ENCODE results near the gene MCCD1. TPM values are rescaled to one million over a fixed set of nuclear protein-coding genes. Genes with fewer than 3 reads are reported as not detected.

MCCD1 gene
- total RNA-seq, 4 donors from 2014 or later = not detected

DNA sequence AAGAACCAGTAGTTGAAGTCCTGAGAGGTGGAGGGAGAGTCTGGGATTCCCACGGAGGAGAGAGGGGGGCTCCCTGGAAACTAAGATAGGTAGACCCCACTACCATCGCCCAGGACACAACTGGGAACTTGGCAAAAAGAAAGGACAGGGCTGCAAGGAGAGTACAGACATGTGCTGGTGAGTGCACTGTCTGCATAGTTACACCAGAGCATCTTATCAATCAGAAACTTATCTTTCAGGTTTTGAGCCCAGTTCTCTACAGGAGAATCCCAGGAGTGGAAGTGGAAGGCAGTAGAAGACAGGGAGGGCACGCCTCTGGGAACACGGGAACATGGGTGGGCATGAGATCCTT, 30.8 kb downstream of the MCCD1 start:
- H3K4me3 ChIP-seq = no peak overlapping the region
- TF ChIP-seq, protein P1, sequence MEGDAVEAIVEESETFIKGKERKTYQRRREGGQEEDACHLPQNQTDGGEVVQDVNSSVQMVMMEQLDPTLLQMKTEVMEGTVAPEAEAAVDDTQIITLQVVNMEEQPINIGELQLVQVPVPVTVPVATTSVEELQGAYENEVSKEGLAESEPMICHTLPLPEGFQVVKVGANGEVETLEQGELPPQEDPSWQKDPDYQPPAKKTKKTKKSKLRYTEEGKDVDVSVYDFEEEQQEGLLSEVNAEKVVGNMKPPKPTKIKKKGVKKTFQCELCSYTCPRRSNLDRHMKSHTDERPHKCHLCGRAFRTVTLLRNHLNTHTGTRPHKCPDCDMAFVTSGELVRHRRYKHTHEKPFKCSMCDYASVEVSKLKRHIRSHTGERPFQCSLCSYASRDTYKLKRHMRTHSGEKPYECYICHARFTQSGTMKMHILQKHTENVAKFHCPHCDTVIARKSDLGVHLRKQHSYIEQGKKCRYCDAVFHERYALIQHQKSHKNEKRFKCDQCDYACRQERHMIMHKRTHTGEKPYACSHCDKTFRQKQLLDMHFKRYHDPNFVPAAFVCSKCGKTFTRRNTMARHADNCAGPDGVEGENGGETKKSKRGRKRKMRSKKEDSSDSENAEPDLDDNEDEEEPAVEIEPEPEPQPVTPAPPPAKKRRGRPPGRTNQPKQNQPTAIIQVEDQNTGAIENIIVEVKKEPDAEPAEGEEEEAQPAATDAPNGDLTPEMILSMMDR (IDR thresholded peaks at IDR 0.05) = no peak
- no peak for TF ChIP-seq POLR2A (IDR thresholded peaks at IDR 0.05)
- H3K4me1 ChIP-seq = no peaks in the 10 kb centered on the region
- H3K27ac ChIP-seq = peak overlapping the region; percentile 51 to 55
- no peak for DNase-seq
- intact Hi-C loops (cut with DNase I; ENCODE audit: low total_unique reads) = no loop called here
- H3K27me3 ChIP-seq = no peaks in the 10 kb centered on the region
- no peaks in the 10 kb centered on the region for H3K9me3 ChIP-seq
- no peaks in the 10 kb centered on the region for H3K36me3 ChIP-seq

DNA sequence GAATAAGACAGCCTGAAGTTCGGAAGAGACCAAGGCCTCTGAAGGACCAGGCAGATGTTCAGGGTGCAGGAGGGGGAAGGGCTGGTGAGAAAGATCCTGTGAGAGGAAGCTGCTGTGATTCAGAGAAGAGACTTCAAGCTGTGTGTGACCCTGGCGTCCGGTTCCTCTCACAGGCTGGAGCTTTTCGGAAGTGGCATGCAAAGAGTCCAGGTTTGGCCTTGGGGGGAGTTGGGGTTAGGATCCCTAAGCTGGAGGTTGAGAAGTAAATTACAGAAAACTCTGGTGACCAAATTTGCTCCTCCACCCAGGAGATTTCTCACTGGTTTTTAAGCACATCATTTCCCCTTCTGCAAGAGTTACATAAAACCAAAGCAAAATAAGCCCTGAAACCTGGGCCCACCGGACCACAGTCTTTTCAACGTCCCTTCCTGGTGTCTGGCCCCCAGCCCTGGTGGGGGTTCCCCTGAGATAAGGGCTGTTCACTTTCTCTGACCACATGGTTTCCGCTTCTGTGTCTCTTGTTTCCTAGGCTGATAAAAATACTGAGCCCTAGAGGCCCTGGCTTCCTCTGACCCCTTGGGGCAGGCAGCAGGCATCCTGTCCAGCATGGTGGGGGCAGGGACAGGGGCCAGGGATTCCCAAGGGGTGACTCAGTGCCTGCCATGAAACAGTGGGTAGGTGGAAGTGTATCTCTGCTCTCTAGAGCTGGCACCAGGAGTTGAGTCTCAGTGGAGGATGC, 31.4 kb downstream of the MCCD1 start:
- no peaks in the 10 kb centered on the region for H3K27me3 ChIP-seq
- intact Hi-C loops (cut with DNase I; ENCODE audit: low total_unique reads) = no loop called here

DNA sequence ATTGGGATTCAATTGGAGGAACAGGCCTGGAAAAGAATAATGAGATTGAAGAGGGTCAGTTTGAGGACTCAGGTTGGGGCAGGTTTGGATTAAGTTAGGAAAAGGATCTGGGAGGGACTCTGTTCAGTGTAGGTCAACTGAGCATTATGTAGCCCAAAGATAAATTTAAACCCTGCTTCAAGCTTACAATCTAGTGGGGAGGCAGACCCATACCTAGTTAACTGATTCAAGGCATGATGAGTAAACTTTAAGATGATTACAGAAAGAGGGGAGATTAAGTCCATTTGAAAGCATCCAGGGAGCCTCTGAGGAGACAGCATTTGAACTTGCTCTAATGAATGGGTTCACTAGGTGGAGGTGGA, 31.9 kb downstream of the MCCD1 start:
- Histone ChIP-seq H3K27me3 (no peaks in the 10 kb centered on the region), H3K4me3 (no peak overlapping the region), H3K9me3 (no peaks in the 10 kb centered on the region), H3K36me3 (no peaks in the 10 kb centered on the region), H3K27ac (peak overlapping the region; percentile 17 to 51), H3K4me1 (no peaks in the 10 kb centered on the region)
- no peak for DNase-seq
- TF ChIP-seq, protein P1 (IDR thresholded peaks at IDR 0.05) = no peak
- TF ChIP-seq POLR2A (IDR thresholded peaks at IDR 0.05) = no peak
- intact Hi-C loops (cut with DNase I; ENCODE audit: low total_unique reads) = no loop called here

More for the DNA sequence above, 31.4 kb downstream of the MCCD1 start:
- no peak overlapping the region for H3K4me3 ChIP-seq
- no peaks in the 10 kb centered on the region for H3K4me1 ChIP-seq
- peak in 1 of 2 donors; percentile 75 for DNase-seq
- TF ChIP-seq, protein P1 (IDR thresholded peaks at IDR 0.05) = no peak
- no peak for TF ChIP-seq POLR2A (IDR thresholded peaks at IDR 0.05)
- H3K36me3 ChIP-seq = no peaks in the 10 kb centered on the region
- no peaks in the 10 kb centered on the region for H3K9me3 ChIP-seq
- peak overlapping the region; percentile 17 to 51 for H3K27ac ChIP-seq

DNA sequence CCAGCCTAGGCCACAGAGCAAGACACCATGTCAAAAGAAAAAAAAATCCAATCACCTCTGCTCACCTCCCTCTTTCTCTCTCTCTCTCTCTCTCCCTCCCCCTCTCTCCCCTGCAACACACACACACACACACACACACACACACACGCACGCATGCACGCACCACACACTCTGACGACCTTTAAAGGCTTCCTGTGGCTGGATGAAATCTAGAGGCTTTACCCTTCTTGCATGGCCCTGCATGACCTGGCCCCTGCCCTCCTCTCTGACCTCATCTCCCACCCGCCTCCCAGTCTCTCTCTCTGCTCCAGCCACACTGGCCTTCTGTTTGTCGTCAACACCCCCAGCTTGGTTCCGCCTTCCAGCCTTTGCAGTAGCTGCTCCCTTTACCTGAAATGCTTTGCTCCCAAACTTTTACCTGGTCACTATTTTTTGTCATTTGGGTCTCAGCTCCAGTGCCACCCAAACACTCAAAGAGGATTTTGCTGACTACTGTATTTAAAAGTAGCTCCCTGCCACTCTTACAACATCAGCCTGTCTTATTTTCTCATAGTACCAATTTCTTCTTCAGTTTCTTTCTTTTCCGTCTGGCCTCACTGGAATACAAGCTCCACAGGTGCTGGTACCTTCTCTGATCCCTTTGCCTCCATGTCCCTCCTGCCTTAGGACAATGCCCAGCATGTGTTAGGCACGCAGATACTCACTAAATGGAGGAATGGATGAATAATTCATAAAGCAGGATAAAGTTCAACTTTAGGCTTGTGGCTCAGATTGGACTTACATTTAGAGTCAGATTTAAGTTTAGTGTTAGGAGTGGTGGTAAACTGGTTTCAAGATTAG, 39.0 kb downstream of the MCCD1 start:
- Histone ChIP-seq H3K4me3 (no peak overlapping the region), H3K9me3 (no peaks in the 10 kb centered on the region), H3K36me3 (no peaks in the 10 kb centered on the region), H3K4me1 (no peaks in the 10 kb centered on the region), H3K27ac (no peak overlapping the region), H3K27me3 (no peaks in the 10 kb centered on the region)
- TF ChIP-seq, protein P1 (IDR thresholded peaks at IDR 0.05) = no peak
- TF ChIP-seq POLR2A (IDR thresholded peaks at IDR 0.05) = no peak
- intact Hi-C loops (cut with DNase I; ENCODE audit: low total_unique reads) = no loop called here
- DNase-seq = no peak

DNA sequence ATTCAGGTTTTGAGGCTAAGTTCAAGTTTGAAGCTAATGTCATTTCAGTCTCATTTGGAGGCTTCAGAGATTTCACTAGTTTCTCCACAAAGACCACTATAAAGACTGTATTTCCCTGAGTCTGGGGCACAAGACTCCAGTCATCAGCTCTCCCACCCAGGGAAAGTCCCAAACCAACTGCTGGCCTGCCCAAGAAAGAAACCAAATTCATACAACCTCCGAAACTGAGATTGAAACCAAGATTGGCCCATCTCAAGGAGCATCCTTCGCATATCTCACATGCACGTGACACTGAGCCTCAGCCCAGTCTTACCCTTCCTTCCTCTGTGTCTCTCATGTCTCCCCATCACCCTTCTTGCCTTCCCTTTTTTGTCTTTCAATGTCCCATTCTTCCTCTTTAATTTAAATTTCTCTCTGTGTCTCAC, 39.8 kb downstream of the MCCD1 start:
- no peaks in the 10 kb centered on the region for H3K36me3 ChIP-seq
- no peaks in the 10 kb centered on the region for H3K9me3 ChIP-seq
- no peak overlapping the region for H3K27ac ChIP-seq
- no peak for DNase-seq
- intact Hi-C loops (cut with DNase I; ENCODE audit: low total_unique reads) = no loop called here
- no peaks in the 10 kb centered on the region for H3K4me1 ChIP-seq
- no peak overlapping the region for H3K4me3 ChIP-seq
- TF ChIP-seq, protein P1 (IDR thresholded peaks at IDR 0.05) = no peak
- TF ChIP-seq POLR2A (IDR thresholded peaks at IDR 0.05) = no peak
- no peaks in the 10 kb centered on the region for H3K27me3 ChIP-seq
